SK-N-SH treated with all-trans-retinoic acid at 6 μM for 48 hours (cell line): ENCODE results near the gene OLFML2A.

Experiments used
- ARNTL ChIP-seq: fragments of 450-650 bp; formaldehyde crosslinking; IDR thresholded peaks from 2 replicates; pipeline ENCODE4 v1.5.0; 2020; ENCODE audit warnings: low read depth, mild to moderate bottlenecking, moderate library complexity, borderline replicate concordance
- ZC3H10 ChIP-seq: fragments of 250-450 bp; sonication (Bioruptor Pico); IDR thresholded peaks from 2 replicates; pipeline ENCODE4 v1.5.1; 2021; ENCODE audit warnings: mild to moderate bottlenecking, moderate library complexity
- ZFP30 ChIP-seq: fragments of 450-650 bp; formaldehyde crosslinking; IDR thresholded peaks from 2 replicates; pipeline ENCODE4 v1.5.0; 2022; ENCODE audit warnings: mild to moderate bottlenecking, moderate library complexity
- ZNF8 ChIP-seq: fragments of 450-650 bp; formaldehyde crosslinking; IDR thresholded peaks from 2 replicates; pipeline ENCODE4 v1.5.0; 2020; ENCODE audit warnings: mild to moderate bottlenecking, moderate library complexity
- TF ChIP-seq, protein P1 (sequence below): fragments of 250-450 bp; sonication (Bioruptor Pico); IDR thresholded peaks from 2 replicates; pipeline ENCODE4 v1.5.1; 2020; ENCODE audit warnings: low read depth, mild to moderate bottlenecking, moderate library complexity
- TF ChIP-seq, protein P2 (sequence below): fragments of 250-450 bp; sonication (Bioruptor Pico); IDR thresholded peaks from 2 replicates; pipeline ENCODE4 v1.5.0; 2020; ENCODE audit warnings: mild to moderate bottlenecking, moderate library complexity

- no peak for TF ChIP-seq ARNTL (CRISPR knock-in tag)
- no peak for TF ChIP-seq ZC3H10
- no peak for TF ChIP-seq ZFP30 (CRISPR knock-in tag)
- TF ChIP-seq, protein P1, sequence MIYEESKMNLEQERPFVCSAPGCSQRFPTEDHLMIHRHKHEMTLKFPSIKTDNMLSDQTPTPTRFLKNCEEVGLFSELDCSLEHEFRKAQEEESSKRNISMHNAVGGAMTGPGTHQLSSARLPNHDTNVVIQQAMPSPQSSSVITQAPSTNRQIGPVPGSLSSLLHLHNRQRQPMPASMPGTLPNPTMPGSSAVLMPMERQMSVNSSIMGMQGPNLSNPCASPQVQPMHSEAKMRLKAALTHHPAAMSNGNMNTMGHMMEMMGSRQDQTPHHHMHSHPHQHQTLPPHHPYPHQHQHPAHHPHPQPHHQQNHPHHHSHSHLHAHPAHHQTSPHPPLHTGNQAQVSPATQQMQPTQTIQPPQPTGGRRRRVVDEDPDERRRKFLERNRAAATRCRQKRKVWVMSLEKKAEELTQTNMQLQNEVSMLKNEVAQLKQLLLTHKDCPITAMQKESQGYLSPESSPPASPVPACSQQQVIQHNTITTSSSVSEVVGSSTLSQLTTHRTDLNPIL, result no peak
- TF ChIP-seq, protein P2, sequence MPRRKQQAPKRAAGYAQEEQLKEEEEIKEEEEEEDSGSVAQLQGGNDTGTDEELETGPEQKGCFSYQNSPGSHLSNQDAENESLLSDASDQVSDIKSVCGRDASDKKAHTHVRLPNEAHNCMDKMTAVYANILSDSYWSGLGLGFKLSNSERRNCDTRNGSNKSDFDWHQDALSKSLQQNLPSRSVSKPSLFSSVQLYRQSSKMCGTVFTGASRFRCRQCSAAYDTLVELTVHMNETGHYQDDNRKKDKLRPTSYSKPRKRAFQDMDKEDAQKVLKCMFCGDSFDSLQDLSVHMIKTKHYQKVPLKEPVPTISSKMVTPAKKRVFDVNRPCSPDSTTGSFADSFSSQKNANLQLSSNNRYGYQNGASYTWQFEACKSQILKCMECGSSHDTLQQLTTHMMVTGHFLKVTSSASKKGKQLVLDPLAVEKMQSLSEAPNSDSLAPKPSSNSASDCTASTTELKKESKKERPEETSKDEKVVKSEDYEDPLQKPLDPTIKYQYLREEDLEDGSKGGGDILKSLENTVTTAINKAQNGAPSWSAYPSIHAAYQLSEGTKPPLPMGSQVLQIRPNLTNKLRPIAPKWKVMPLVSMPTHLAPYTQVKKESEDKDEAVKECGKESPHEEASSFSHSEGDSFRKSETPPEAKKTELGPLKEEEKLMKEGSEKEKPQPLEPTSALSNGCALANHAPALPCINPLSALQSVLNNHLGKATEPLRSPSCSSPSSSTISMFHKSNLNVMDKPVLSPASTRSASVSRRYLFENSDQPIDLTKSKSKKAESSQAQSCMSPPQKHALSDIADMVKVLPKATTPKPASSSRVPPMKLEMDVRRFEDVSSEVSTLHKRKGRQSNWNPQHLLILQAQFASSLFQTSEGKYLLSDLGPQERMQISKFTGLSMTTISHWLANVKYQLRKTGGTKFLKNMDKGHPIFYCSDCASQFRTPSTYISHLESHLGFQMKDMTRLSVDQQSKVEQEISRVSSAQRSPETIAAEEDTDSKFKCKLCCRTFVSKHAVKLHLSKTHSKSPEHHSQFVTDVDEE (CRISPR knock-in tag), result no peak
- no peak for TF ChIP-seq ZNF8 (CRISPR knock-in tag)
Observed at GRCh38 chr9:124769549-124770358, 7.2 kb upstream of the OLFML2A start.
